ENCODE data around the gene KCNK2. TPM values are rescaled to one million over a fixed set of nuclear protein-coding genes. Genes with fewer than 3 reads are reported as not detected.

KCNK2 gene
- polyA plus RNA-seq, 1 donor (not counting 4 experiments of a cell fraction or from before 2014, with no cell fraction given), result 0.10 TPM

DNA sequence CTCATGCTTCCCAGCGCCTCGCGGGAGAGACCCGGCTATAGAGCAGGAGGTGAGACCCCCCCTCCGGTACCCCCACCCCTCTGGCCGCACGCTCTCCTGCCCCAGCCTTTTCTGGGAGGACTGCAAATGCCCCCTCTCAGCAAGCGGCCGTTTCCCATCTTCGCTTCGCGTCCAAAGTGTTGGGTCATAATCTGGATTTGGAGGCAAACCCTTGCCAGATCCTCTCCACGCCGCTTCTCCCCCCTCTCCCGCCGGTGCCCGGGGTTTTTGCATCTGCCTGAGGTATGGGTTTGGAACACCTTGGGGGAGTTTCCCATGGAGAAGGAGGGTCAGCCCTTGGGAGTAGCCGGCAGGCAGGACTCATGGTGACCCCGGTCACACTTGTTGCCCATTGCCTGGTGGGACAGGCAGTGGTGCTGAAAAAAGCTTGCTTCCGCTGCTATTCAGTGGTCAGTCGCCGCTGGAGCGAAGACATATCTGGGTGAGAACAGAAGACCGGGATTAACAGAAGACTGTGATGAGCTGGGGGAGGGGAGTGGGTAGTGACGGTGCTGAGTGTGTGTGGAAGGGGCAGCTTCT lies 935 bp downstream of the KCNK2 start:
- H3K9me1 ChIP-seq (ENCODE audit: control insufficient read depth, extremely low read depth, insufficient read depth, low read length), result no peaks in the 10 kb centered on the region
- peaks cover 28% of the 10 kb centered on the region for H3K27me3 ChIP-seq (ENCODE audit: control insufficient read depth, extremely low read depth, insufficient read depth, low read length)
- H3K79me2 ChIP-seq (ENCODE audit: control insufficient read depth, insufficient read depth, low read length), result no peaks in the 10 kb centered on the region
- dilution Hi-C loops (cut with MboI; ENCODE audit: extremely low pct_ligation_motif_present, low sequenced_read_pairs), result no loop called here
- peak; percentile 56 for TF ChIP-seq EZH2 (IDR thresholded peaks at IDR 0.05; ENCODE audit: low read length)
- TF ChIP-seq CTCF (optimal IDR thresholded peaks at IDR 0.05 in 1 of 3, IDR thresholded peaks at IDR 0.05 in 1 of 3, conservative IDR thresholded peaks at IDR 0.05 in 1 of 3; ENCODE audit: extremely low read depth in 1 of 3, insufficient read depth in 2 of 3, low read length in 3 of 3), result no peak
- peak overlapping the region; percentile 26 to 69 (median 53) for H3K4me3 ChIP-seq (ENCODE audit: control insufficient read depth in 2 of 3, extremely low read depth in 1 of 3, insufficient read depth in 2 of 3, low read depth in 1 of 3, low read length in 3 of 3)
- FAIRE-seq (no peak), DNase-seq (ENCODE audit: low read depth, low spot score) (no peak)
- H2AFZ ChIP-seq (ENCODE audit: control insufficient read depth, low read length), result peak overlapping the region; percentile 28
- peak overlapping the region; percentile 78 for H3K4me2 ChIP-seq (ENCODE audit: control insufficient read depth, extremely low read depth, insufficient read depth, low read depth, low read length)
- H3K36me3 ChIP-seq (ENCODE audit: control insufficient read depth in 2 of 2, extremely low read depth in 1 of 2, insufficient read depth in 2 of 2, low read length in 2 of 2), result no peaks in the 10 kb centered on the region
- H3K4me1 ChIP-seq (ENCODE audit: control insufficient read depth, extremely low read depth, insufficient read depth, low read length), result peaks cover 6% of the 10 kb centered on the region
- no peaks in the 10 kb centered on the region for H4K20me1 ChIP-seq (ENCODE audit: control insufficient read depth, extremely low read depth, insufficient read depth, low read length)
- no peaks in the 10 kb centered on the region for H3K9me3 ChIP-seq (ENCODE audit: control insufficient read depth, low read depth, low read length)
- H3K27ac ChIP-seq (ENCODE audit: control insufficient read depth, insufficient read depth, low read length), result no peak overlapping the region
- no peak overlapping the region for H3K9ac ChIP-seq (ENCODE audit: control insufficient read depth, extremely low read depth, insufficient read depth, low read length)

DNA sequence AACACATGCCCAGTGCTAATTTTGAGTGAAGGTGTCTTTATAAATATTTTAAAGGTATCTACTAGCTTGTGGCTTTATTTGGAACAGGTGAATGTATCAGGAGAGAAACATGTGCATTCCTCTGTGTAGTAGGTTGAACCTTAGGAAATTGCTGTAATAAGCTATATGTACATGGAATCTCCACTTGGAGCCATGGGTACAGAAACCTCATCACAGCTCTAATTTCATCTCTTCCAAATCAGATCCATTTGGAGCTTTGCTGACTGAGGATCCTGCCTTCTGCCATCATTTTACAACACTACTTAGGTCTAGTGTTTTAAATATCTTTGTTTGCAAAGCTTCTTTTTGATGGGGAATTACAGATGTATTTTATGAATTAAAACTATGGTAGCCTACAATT lies 2.1 kb downstream of the KCNK2 start:
- Histone ChIP-seq H3K36me3 (ENCODE audit: control insufficient read depth in 2 of 2, extremely low read depth in 1 of 2, insufficient read depth in 2 of 2, low read length in 2 of 2) (no peaks in the 10 kb centered on the region), H2AFZ (ENCODE audit: control insufficient read depth, low read length) (no peak overlapping the region), H4K20me1 (ENCODE audit: control insufficient read depth, extremely low read depth, insufficient read depth, low read length) (no peaks in the 10 kb centered on the region), H3K27me3 (ENCODE audit: control insufficient read depth, extremely low read depth, insufficient read depth, low read length) (peaks cover 28% of the 10 kb centered on the region), H3K27ac (ENCODE audit: control insufficient read depth, insufficient read depth, low read length) (no peak overlapping the region), H3K9ac (ENCODE audit: control insufficient read depth, extremely low read depth, insufficient read depth, low read length) (no peak overlapping the region), H3K9me1 (ENCODE audit: control insufficient read depth, extremely low read depth, insufficient read depth, low read length) (no peaks in the 10 kb centered on the region), H3K4me1 (ENCODE audit: control insufficient read depth, extremely low read depth, insufficient read depth, low read length) (peaks cover 6% of the 10 kb centered on the region), H3K9me3 (ENCODE audit: control insufficient read depth, low read depth, low read length) (no peaks in the 10 kb centered on the region), H3K4me2 (ENCODE audit: control insufficient read depth, extremely low read depth, insufficient read depth, low read depth, low read length) (no peak overlapping the region), H3K79me2 (ENCODE audit: control insufficient read depth, insufficient read depth, low read length) (no peaks in the 10 kb centered on the region), H3K4me3 (ENCODE audit: control insufficient read depth in 2 of 3, extremely low read depth in 1 of 3, insufficient read depth in 2 of 3, low read depth in 1 of 3, low read length in 3 of 3) (no peak overlapping the region)
- FAIRE-seq (no peak), DNase-seq (ENCODE audit: low read depth, low spot score) (no peak)
- no peak for TF ChIP-seq EZH2 (IDR thresholded peaks at IDR 0.05; ENCODE audit: low read length)
- no peak for TF ChIP-seq CTCF (optimal IDR thresholded peaks at IDR 0.05 in 1 of 3, IDR thresholded peaks at IDR 0.05 in 1 of 3, conservative IDR thresholded peaks at IDR 0.05 in 1 of 3; ENCODE audit: extremely low read depth in 1 of 3, insufficient read depth in 2 of 3, low read length in 3 of 3)
- dilution Hi-C loops (cut with MboI; ENCODE audit: extremely low pct_ligation_motif_present, low sequenced_read_pairs), result no loop called here

Data from keratinocyte (primary cell).